IMR-90 (cell line): Measurements from ENCODE around the gene PARP16. TPM values are rescaled to one million over a fixed set of nuclear protein-coding genes. Genes with fewer than 3 reads are reported as not detected.

Experiments
- ATAC-seq: fragments of 200-7000 bp; cut with Tn5 transposase; 2 replicates; pipeline ENCODE4 v1.9.1; 2020; ENCODE audit warnings: low read depth, mild to moderate bottlenecking, moderate library complexity
- BruUV-seq: library from RNA; stranded (reverse); fragments of 400-500 nt; replicated peaks from 2 replicates; lab custom pipeline; 2021; lab: Mats Ljungman, UMichigan
- CTCF ChIA-PET: fragments of 300-600 bp; formaldehyde crosslinking; extraction: SDS; loops from one replicate; lab custom pipeline; 2021; ENCODE audit warnings: antibody characterized with exemption; lab: Yijun Ruan, JAX
- POLR2A ChIA-PET: fragments of 300-600 bp; sonication (Branson Sonifier 250); formaldehyde crosslinking; loops from one replicate; lab custom pipeline; 2022; ENCODE audit warnings: antibody characterized with exemption; ENCODE audit not compliant: unreplicated experiment; lab: Charles Lee
- DNase-seq: peaks from one replicate; pipeline ENCODE4 v3.0.0; 2013
- H2AFZ ChIP-seq: replicated peaks from 2 replicates; pipeline ENCODE3; 2013; ENCODE audit warnings: low read length, mild to moderate bottlenecking; ENCODE audit not compliant: poor library complexity
- H2AK5ac ChIP-seq: 2 replicates; pipeline ENCODE4 v1.6.1; 2013; ENCODE audit warnings: low read depth, low read length, inconsistent platforms
- H2AK9ac ChIP-seq: replicated peaks from 2 replicates; pipeline ENCODE3; 2013; ENCODE audit warnings: mild to moderate bottlenecking, low read depth, low read length, moderate library complexity; ENCODE audit not compliant: poor library complexity
- H2BK120ac ChIP-seq: 2 replicates; pipeline ENCODE4 v1.6.1; 2013; ENCODE audit warnings: low read depth, low read length, inconsistent platforms
- H2BK15ac ChIP-seq: 3 replicates; pipeline ENCODE4 v1.6.1; 2013; ENCODE audit warnings: low read depth, low read length, inconsistent platforms
- H2BK20ac ChIP-seq: 2 replicates; pipeline ENCODE4 v1.6.1; 2013; ENCODE audit warnings: low read depth, mild to moderate bottlenecking, inconsistent platforms, low read length, moderate library complexity
- H2BK5ac ChIP-seq: 2 replicates; pipeline ENCODE4 v1.6.1; 2013; ENCODE audit warnings: mild to moderate bottlenecking, low read depth, low read length, inconsistent platforms; ENCODE audit not compliant: poor library complexity, severe bottlenecking
- H3K14ac ChIP-seq: replicated peaks from 2 replicates; pipeline ENCODE4 v1.6.1; 2013; ENCODE audit warnings: low read depth, low read length, inconsistent platforms
- H3K18ac ChIP-seq: 2 replicates; pipeline ENCODE4 v1.6.1; 2013; ENCODE audit warnings: low read depth, low read length, control low read depth
- H3K23ac ChIP-seq: 2 replicates; pipeline ENCODE4 v1.6.1; 2013; ENCODE audit warnings: low read depth, low read length, inconsistent platforms
- H3K27ac ChIP-seq: 2 replicates; pipeline ENCODE4 v1.5.1; 2013; ENCODE audit warnings: mild to moderate bottlenecking, control low read depth, low read length; ENCODE audit not compliant: insufficient read depth
- H3K27me3 ChIP-seq: 2 replicates; pipeline ENCODE4 v1.6.1; 2013; ENCODE audit warnings: low read length; ENCODE audit not compliant: control insufficient read depth, insufficient read depth
- H3K36me3 ChIP-seq: 2 replicates; pipeline ENCODE4 v1.6.1; 2013; ENCODE audit warnings: low read length, mixed read lengths; ENCODE audit not compliant: control insufficient read depth, insufficient read depth
- H3K4ac ChIP-seq: 2 replicates; pipeline ENCODE4 v1.6.1; 2013; ENCODE audit warnings: low read depth, low read length, inconsistent platforms
- H3K4me1 ChIP-seq: 2 replicates; pipeline ENCODE4 v1.6.1; 2013; ENCODE audit warnings: low read length, mixed read lengths; ENCODE audit not compliant: control insufficient read depth, insufficient read depth
- H3K4me2 ChIP-seq: 2 replicates; pipeline ENCODE4 v1.6.1; 2013; ENCODE audit warnings: low read depth, mild to moderate bottlenecking, control low read depth, low read length, moderate library complexity
- H3K4me3 ChIP-seq: 2 replicates; pipeline ENCODE4 v1.5.1; 2013; ENCODE audit warnings: low read depth, mild to moderate bottlenecking, control low read depth, low read length, moderate library complexity; ENCODE audit not compliant: insufficient read depth
- H3K56ac ChIP-seq: 2 replicates; pipeline ENCODE4 v1.6.1; 2013; ENCODE audit warnings: low read length, inconsistent platforms; ENCODE audit not compliant: insufficient read depth; ENCODE audit errors: extremely low read depth
- H3K79me1 ChIP-seq, 2 experiments: 2 replicates each; pipeline ENCODE4 v1.6.1; 2013; ENCODE audit warnings: low read length in 2 of 2, inconsistent platforms in 1 of 2, low read depth in 1 of 2
- H3K9ac ChIP-seq: 2 replicates; pipeline ENCODE4 v1.6.1; 2013; ENCODE audit warnings: low read depth, low read length, control low read depth
- H3K9me1 ChIP-seq: 2 replicates; pipeline ENCODE4 v1.6.1; 2013; ENCODE audit warnings: low read length, inconsistent platforms; ENCODE audit not compliant: insufficient read depth
- H3K9me3 ChIP-seq: 2 replicates; pipeline ENCODE4 v1.6.1; 2013; ENCODE audit warnings: low read length; ENCODE audit not compliant: control insufficient read depth, insufficient read depth
- H4K20me1 ChIP-seq: 2 replicates; pipeline ENCODE4 v1.6.1; 2013; ENCODE audit warnings: low read length, inconsistent platforms; ENCODE audit not compliant: insufficient read depth
- H4K5ac ChIP-seq: 2 replicates; pipeline ENCODE4 v1.6.1; 2013; ENCODE audit warnings: mild to moderate bottlenecking, low read depth, low read length, control low read depth
- H4K8ac ChIP-seq, 2 experiments: 2 replicates each; pipeline ENCODE4 v1.6.1; 2013; ENCODE audit warnings: low read depth in 2 of 2, low read length in 2 of 2, control low read depth in 1 of 2, inconsistent platforms in 1 of 2
- H4K91ac ChIP-seq: 2 replicates; pipeline ENCODE4 v1.6.1; 2013; ENCODE audit warnings: low read depth, low read length, inconsistent platforms; ENCODE audit not compliant: insufficient read depth
- BHLHE40 ChIP-seq: fragments of 150-350 bp; IDR thresholded peaks from 2 replicates; pipeline ENCODE4 v1.6.1; 2016; ENCODE audit warnings: mild to moderate bottlenecking, low read depth, low read length
- FOS ChIP-seq: fragments of 150-350 bp; IDR thresholded peaks from 2 replicates; pipeline ENCODE4 v1.6.1; 2016; ENCODE audit warnings: low read depth, low read length
- MAFK ChIP-seq: IDR thresholded peaks from 2 replicates; pipeline ENCODE4 v1.6.1; 2012; ENCODE audit warnings: low read depth, low read length, improper control_type of control experiment
- SMC3 ChIP-seq: fragments of 150-350 bp; IDR thresholded peaks from 2 replicates; pipeline ENCODE4 v1.6.1; 2016; ENCODE audit warnings: low read depth, mild to moderate bottlenecking, antibody characterized with exemption, low read length, moderate library complexity
- WGBS, 2 experiments: methylation state at CpG; one replicate each; pipeline versions ENCODE4 v1.1.5 to v1.1.7; 2013; ENCODE audit warnings: missing lambda C conversion rate in 2 of 2; ENCODE audit not compliant: insufficient read length in 1 of 2; ENCODE audit errors: extremely low coverage in 2 of 2; 5-methylcytosine and 5-hydroxymethylcytosine counted together
- dilution Hi-C: fragments of 300-500 bp; cut with HindIII; formaldehyde crosslinking; loops from one replicate; pipeline ENCODE4 v1.14.3; 2018; ENCODE audit warnings: low sequenced_read_pairs; ENCODE audit not compliant: unreplicated experiment
- in situ Hi-C: fragments of 300-500 bp; cut with MboI; formaldehyde crosslinking; loops from 3 replicates; pipeline ENCODE4 v1.14.3; 2019; ENCODE audit warnings: low sequenced_read_pairs, inconsistent platforms, mixed read lengths
- intact Hi-C: fragments of 100-400 bp; cut with micrococcal nuclease; formaldehyde crosslinking; loops from 2 replicates; pipeline ENCODE4 v1.10.0; 2022
- polyA plus RNA-seq, 3 experiments: library from polyadenylated mRNA; depleted of rRNA; stranded (reverse); fragments of >200 nt; gene quantifications; 2 replicates each; pipeline ENCODE4 v1.2.3, GENCODE V29; 2012; ENCODE audit warnings: low replicate concordance in 1 of 3
- total RNA-seq: library from RNA; depleted of rRNA; stranded (reverse); fragments of >200 nt; gene quantifications from 2 replicates; pipeline ENCODE4 v1.2.3, GENCODE V29; 2012

PARP16 gene
- total and polyA plus RNA-seq, 2 of the 4 experiments (the other 2 are of a cell fraction): 1.3 to 5.0 TPM

GRCh38 chr15:65310431-65311137, 23.9 kb upstream of the PARP16 start (continued):
- no peak for TF ChIP-seq SMC3
- no peak for TF ChIP-seq BHLHE40

DNA sequence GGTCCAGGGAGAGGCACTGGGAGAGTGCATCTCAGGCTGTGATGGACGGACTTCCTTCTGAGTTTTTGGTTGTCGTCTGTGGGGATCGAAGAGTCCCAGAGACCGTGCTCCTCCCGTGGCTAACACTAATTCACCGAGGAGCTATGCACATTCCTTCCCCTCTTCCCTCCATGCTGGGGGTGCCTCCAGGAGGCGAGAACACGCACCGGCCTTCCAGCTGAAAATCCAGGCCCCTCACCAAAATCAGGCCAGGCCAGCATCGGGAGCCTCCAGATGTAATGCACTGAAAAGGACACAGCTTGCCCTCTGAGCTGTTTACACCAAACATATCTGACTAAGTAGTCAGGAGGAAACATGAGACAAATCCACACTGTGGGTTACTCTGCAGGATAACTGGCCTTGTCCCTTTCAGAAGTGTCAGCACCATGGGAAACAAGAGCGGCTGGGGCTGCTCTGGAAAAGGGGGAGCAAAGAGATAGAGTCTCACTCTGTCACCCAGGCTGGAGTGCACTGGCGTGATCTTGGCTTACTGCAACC, 23.3 kb upstream of the PARP16 start:
- peak overlapping the region; percentile 55; the same call in 1 of the 3 replicates for H2BK15ac ChIP-seq
- 14% methylated on average over 1 of the region's 12 CpGs; no CpG with 5 or more reads in 1 of the 2 experiments for WGBS, 2 experiments

More for the DNA sequence above, 23.3 kb upstream of the PARP16 start:
- TF ChIP-seq FOS (peak; percentile 26; the same call in 1 of the 2 replicates), MAFK (no peak)
- Histone ChIP-seq H2AK9ac (no peak overlapping the region), H3K18ac (peak overlapping the region; percentile 68), H3K14ac (0 out of 2 replicates have a peak overlapping the region, but pooled peaks have one; percentile 3), H2BK5ac (peak overlapping the region; percentile 42), H4K5ac (peak overlapping the region; percentile 28; the same call in 1 of the 2 replicates), H2AFZ (peak overlapping the region; percentile 58), H3K27ac (peak overlapping the region; percentile 68; the same call in 1 of the 2 replicates), H2AK5ac (peak overlapping the region; percentile 71; the same call in 1 of the 2 replicates), H2BK120ac (peak overlapping the region; percentile 57; the same call in 1 of the 2 replicates), H4K8ac (peak overlapping the region in 1 of 2 experiments; percentile 62; a peak in 2 of 4 replicates), H3K4me3 (no peak overlapping the region), H3K4me1 (peaks cover 11% of the 10 kb centered on the region), H3K79me1 (no peaks in the 10 kb centered on the region), H3K4me2 (peak overlapping the region; percentile 56), H3K9ac (peak overlapping the region; percentile 20; the same call in 1 of the 2 replicates), H2BK20ac (peak overlapping the region; percentile 58; the same call in 1 of the 2 replicates), H3K9me1 (0 out of 2 replicates have a peak, but pooled peaks cover 3% of the 10 kb centered on the region), H4K91ac (peak overlapping the region; percentile 77; the same call in 1 of the 2 replicates), H3K36me3 (no peaks in the 10 kb centered on the region), H3K56ac (no peak overlapping the region), H3K9me3 (no peaks in the 10 kb centered on the region), H3K27me3 (peaks cover 3% of the 10 kb centered on the region; the same call in 1 of the 2 replicates), H4K20me1 (peaks cover 10% of the 10 kb centered on the region), H3K23ac (peak overlapping the region; percentile 64; the same call in 1 of the 2 replicates), H3K4ac (peak overlapping the region; percentile 32)
- no TSS peak for BruUV-seq
- DNase-seq (peak; percentile 75), ATAC-seq (peak; percentile 95)
- in situ Hi-C loops: no loop called here
- intact Hi-C loops: no loop called here
- ChIA-PET POLR2A (no interaction called here), CTCF (interaction anchor here (1.1 to 3.2 kb wide), 2 partner anchors 9 to 75 kb away, joined by 4 to 9 read pairs; no protein-coding TSS in a partner anchor)
- dilution Hi-C loops: no loop called here
